ENCODE measurements around the gene PTGER3.
"Not testable (repeated sequence)": the region's sequence is repeated elsewhere in the genome, so short reads cannot be mapped to it uniquely, and the experiment has no call there.

PTGER3 gene

DNA sequence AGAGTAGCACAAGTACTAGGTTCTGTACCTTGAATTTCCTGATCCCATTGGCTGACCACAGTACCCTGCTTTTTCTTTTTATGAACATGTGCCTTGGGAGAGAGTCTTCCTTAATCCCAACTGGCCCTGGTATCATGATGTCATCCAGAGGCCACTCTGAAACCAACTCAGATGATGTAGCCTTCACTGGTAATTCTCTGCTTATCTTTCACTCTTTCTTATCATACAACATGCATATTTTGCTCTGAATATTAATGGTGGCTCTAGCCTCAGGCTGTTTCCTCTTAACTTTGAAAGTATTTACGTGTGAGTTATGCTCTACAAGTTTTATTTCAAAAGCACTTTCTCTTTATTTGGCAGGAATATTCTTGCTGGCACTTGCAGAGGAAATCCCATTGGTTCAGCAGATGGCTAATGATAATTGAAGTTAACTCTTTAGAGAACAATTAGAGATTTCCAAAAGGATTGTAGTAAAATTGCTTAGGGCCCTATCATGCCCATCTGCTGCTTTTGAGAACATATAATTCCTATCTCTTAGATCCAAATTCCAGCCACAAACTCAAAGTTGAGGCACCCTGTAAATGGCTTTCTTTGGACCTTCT, 86.1 kb downstream of the PTGER3 start:
- DNase-seq (ENCODE audit: low read depth in 1 of 2, low spot score in 1 of 2) = no peak

DNA sequence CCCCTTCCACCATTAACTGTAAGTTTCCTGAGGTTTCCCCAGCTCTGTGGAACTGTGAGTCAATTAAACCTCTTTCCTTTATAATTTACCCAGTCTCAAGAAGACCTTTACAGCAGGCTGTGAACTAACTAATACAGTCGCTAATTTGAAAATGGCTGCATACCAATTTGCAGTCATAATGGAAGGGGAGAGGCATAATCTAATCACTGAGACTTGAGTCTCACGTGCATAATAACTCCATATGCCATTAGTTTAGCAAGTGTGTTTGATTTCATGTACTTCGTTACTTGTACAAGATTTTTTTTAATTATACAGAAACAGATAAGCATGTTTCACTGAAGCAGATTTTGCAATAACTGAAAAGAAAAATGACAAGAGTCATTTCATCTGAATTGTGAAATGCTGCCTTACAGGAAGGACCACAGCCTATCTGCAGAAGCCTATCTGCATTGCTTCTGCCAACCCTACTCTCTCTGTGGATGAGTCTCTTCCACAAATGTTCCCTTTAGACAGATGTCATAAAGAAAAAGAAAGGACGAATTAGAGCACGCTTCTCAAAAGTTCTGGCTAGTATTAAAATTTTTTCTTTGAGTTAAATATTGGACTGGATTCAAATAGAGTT, 99.1 kb downstream of the PTGER3 start:
- no peak for DNase-seq (ENCODE audit: low read depth in 1 of 2, low spot score in 1 of 2)

DNA sequence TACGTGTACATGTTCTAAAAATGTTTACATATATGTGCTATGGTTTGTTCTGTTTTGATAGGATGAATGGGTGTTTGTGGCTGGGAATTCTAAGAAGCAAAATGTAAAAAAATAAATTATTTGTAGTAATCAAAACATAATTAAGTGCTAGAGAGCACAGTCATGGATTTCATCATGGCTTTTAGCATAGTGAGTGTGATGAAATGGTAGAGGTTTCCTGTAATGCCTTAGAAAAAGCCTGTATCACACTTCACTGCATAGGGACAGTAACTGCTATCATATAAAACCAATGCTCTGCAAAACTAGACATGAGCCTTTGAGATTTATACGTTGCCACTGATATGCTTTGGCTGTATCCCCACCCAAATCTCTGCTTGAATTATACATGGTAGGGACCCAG, 99.8 kb downstream of the PTGER3 start:
- DNase-seq (ENCODE audit: low read depth in 1 of 2, low spot score in 1 of 2) = no peak

DNA sequence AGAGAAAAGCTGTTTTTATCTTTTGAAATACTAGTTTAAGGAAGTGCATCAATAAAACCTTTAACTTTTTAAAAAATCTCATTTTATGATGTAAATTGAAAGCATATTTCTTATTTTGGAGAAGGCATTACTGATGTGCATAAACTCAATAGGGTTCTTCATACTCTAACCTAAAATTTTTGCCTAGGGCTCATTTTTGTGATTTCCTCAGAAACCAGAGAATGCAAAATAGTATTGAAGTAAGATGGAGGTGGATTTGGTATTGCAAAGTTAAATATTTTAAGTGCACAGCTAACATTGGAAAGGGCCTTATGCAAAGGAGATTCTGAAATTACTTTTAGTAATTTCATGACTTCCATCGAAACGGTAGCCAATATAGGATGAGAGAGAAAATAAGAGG, 101.9 kb downstream of the PTGER3 start:
- no peak for DNase-seq (ENCODE audit: low read depth in 1 of 2, low spot score in 1 of 2)

GRCh38 chr1:70945251-70945650, 102.4 kb downstream of the PTGER3 start:
- DNase-seq (ENCODE audit: low read depth in 1 of 2, low spot score in 1 of 2) = no peak

DNA sequence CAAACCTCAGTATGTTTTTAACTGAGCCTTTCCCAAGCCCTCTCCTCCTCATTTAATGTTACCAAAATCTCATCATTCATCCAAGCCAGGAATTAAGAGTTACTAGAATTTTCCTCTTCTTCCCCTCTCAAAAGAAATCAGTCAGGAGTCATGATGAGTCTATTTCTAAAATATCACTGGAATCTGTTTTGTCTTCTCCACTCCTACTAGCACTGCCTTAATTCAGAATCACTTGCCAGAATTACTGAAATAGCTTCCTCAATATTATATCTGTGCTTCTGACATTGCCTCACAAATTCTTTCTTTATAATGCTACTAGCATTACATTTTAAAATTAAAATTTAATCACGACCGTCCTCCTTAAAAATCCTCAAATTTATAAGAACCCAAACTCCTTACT, 106.1 kb downstream of the PTGER3 start:
- DNase-seq (ENCODE audit: low read depth in 1 of 2, low spot score in 1 of 2) = no peak

GRCh38 chr1:70940398-70940797, 107.2 kb downstream of the PTGER3 start:
- DNase-seq (ENCODE audit: low read depth in 1 of 2, low spot score in 1 of 2) = not testable (repeated sequence)

- no peak for DNase-seq (ENCODE audit: low read depth in 1 of 2, low spot score in 1 of 2)
Observed at GRCh38 chr1:70934194-70934961, 113.2 kb downstream of the PTGER3 start.

DNA sequence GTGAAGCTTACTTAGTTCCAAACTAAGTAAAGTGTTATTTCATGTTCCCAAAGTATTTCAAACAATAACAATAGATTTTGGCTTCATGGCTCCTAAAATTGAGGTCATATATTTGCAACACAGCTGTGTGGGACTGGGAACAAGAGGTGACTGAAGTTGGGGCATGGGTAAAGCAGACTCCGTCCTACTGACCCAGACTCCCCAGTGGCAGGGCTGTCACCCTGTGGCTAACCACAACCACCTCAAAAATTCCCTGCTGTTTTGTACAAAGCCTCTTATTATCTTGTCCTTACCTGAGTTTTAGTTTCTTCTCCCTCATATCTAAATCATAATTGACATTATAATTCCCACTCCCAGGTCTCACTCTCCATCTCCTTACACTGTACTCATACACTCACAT, 117.6 kb downstream of the PTGER3 start:
- no peak for DNase-seq (ENCODE audit: low read depth in 1 of 2, low spot score in 1 of 2)

DNA sequence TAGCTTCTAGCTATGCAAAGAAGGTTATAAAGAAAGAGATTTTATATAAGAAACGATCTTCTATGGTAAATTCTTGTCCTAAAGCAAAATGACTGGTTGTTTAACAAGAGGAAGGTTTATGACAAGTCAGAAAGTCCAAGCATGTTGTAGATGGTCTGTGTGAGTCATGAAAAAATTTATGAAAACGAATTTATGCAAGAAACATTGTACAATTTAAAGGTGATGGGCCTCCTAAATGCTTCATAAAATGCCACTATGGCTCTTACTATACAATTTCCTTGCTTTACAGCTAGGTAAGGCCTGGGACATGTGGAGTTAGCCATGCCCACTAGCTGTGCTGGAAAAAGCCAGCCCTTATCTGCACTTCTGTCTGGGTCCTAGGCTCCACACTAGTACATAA, 125.4 kb downstream of the PTGER3 start:
- no peak for DNase-seq (ENCODE audit: low read depth in 1 of 2, low spot score in 1 of 2)
